ENCODE measurements around the gene PDE1A. TPM values are rescaled to one million over a fixed set of nuclear protein-coding genes. Genes with fewer than 3 reads are reported as not detected.

The PDE1A gene
- polyA plus RNA-seq, 1 of the 3 experiments (the other 2 are of a cell fraction): 0.08 TPM

- H3K9ac ChIP-seq: no peak overlapping the region
- CTCF ChIA-PET: interaction anchor here (0.9 kb wide), 1 partner anchor 33 kb away, joined by 3 read pairs; no protein-coding TSS in a partner anchor
- H3K9me2 ChIP-seq: no peaks in the 10 kb centered on the region
- H3K4me3 ChIP-seq (ENCODE audit: low read depth in 2 of 2, low read length in 1 of 2): no peak overlapping the region
- TF ChIP-seq ELF1 (IDR thresholded peaks at IDR 0.05) (no peak), FOXM1 (IDR thresholded peaks at IDR 0.05; ENCODE audit: low read depth) (no peak), TEAD4 (IDR thresholded peaks at IDR 0.05; ENCODE audit: borderline replicate concordance, insufficient read depth) (no peak), YY1 (IDR thresholded peaks at IDR 0.05; ENCODE audit: low read depth) (no peak), TCF12 (IDR thresholded peaks at IDR 0.05) (no peak), EZH2phosphoT487 (IDR thresholded peaks at IDR 0.05; ENCODE audit: borderline replicate concordance, low read depth) (no peak), NFIC (IDR thresholded peaks at IDR 0.05; ENCODE audit: borderline replicate concordance) (no peak), REST (IDR thresholded peaks at IDR 0.05; ENCODE audit: low read depth, low read length) (no peak), GATA2 (CRISPR knock-in tag; IDR thresholded peaks at IDR 0.05) (no peak), TAF1 (IDR thresholded peaks at IDR 0.05; ENCODE audit: borderline replicate concordance, low read depth, low read length) (no peak), PBX3 (IDR thresholded peaks at IDR 0.05) (no peak), ZBTB33 (IDR thresholded peaks at IDR 0.05; ENCODE audit: borderline replicate concordance, low read depth) (no peak), RXRA (IDR thresholded peaks at IDR 0.05; ENCODE audit: borderline replicate concordance, low read depth) (no peak), NRF1 (IDR thresholded peaks at IDR 0.05; ENCODE audit: low read depth, low read length) (no peak), CHD2 (IDR thresholded peaks at IDR 0.05; ENCODE audit: low read length, partially characterized antibody) (no peak), SMC3 (IDR thresholded peaks at IDR 0.05; ENCODE audit: low read depth, low read length) (no peak)
- no peak for DNase-seq
- no peaks in the 10 kb centered on the region for H3K79me2 ChIP-seq (ENCODE audit: insufficient read depth)
- POLR2A ChIA-PET: no interaction called here
- H3K4me2 ChIP-seq: no peak overlapping the region
- no peak overlapping the region for H2AFZ ChIP-seq (ENCODE audit: low read depth)
- H3K27me3 ChIP-seq (ENCODE audit: insufficient read depth): no peaks in the 10 kb centered on the region
- H3K9me3 ChIP-seq: 0 out of 2 replicates have a peak, but pooled peaks cover 3% of the 10 kb centered on the region
- no peaks in the 10 kb centered on the region for H3F3A ChIP-seq (replicated peaks; ENCODE audit: insufficient read depth)
- H3K4me1 ChIP-seq (ENCODE audit: control insufficient read depth in 1 of 2, insufficient read depth in 2 of 2, low read depth in 1 of 2, low read length in 1 of 2): peaks cover 0 to 8% of the 10 kb centered on the region in 2 experiments; a peak in 1 of 4 replicates
- WGBS (ENCODE audit: low lambda C conversion rate): 81% methylated on average over 4 of the region's 4 CpGs
- no peaks in the 10 kb centered on the region for H4K20me1 ChIP-seq (ENCODE audit: insufficient read depth)
- no peaks in the 10 kb centered on the region for H3K36me3 ChIP-seq (replicated peaks in 1 of 2; ENCODE audit: control insufficient read depth in 1 of 2, insufficient read depth in 2 of 2, low read length in 1 of 2)
- no peak overlapping the region for H3K27ac ChIP-seq (ENCODE audit: low read depth in 2 of 2, low read length in 1 of 2)
These were observed 107.0 kb downstream of the PDE1A start for GRCh38 chr2:182319556-182320505.

All from SK-N-SH (cell line).